Heart left ventricle (tissue), 16 donors: ENCODE data around the gene CFHR5. TPM values are rescaled to one million over a fixed set of nuclear protein-coding genes. Genes with fewer than 3 reads are reported as not detected.
"Not testable (repeated sequence)": the region's sequence is repeated elsewhere in the genome, so short reads cannot be mapped to it uniquely, and the experiment has no call there.

Experiments used
- ATAC-seq, 4 donors: fragments of 200-7000 bp; cut with Tn5 transposase; one replicate each; pipeline ENCODE4 v1.9.1; 2020 to 2022; ENCODE audit warnings: moderate library complexity in 4 of 4, mild to moderate bottlenecking in 3 of 4, moderate number of reproducible peaks in 1 of 4
- DNase-seq, 5 donors: peaks; one replicate each; pipeline ENCODE4 v3.0.0-alpha.2; 2020
- H3K27ac ChIP-seq, 12 donors: fragments of 200-600 bp; sonication (generic) in 4 of 12; one replicate each; pipeline versions ENCODE4 v1.5.0 to v1.8.0; 2016 to 2022; ENCODE audit warnings: mild to moderate bottlenecking in 2 of 12
- H3K27me3 ChIP-seq, 9 donors: fragments of 200-600 bp; sonication (generic) in 2 of 9; one replicate each; pipeline versions ENCODE4 v1.5.1 to v1.8.0; 2016 to 2022; ENCODE audit warnings: mild to moderate bottlenecking in 3 of 9
- H3K36me3 ChIP-seq, 9 donors: fragments of 200-600 bp; sonication (generic) in 2 of 9; one replicate each; pipeline versions ENCODE4 v1.5.0 to v1.8.0; 2018 to 2022; ENCODE audit warnings: mild to moderate bottlenecking in 2 of 9
- H3K4me1 ChIP-seq, 12 donors: fragments of 200-600 bp; sonication (generic) in 4 of 12; one replicate each; pipeline versions ENCODE4 v1.5.0 to v1.8.0; 2016 to 2022; ENCODE audit warnings: mild to moderate bottlenecking in 3 of 12
- H3K4me3 ChIP-seq, 12 donors: fragments of 200-600 bp; sonication (generic) in 4 of 12; one replicate each; pipeline versions ENCODE4 v1.5.0 to v1.8.0; 2017 to 2022; ENCODE audit warnings: mild to moderate bottlenecking in 9 of 12, moderate library complexity in 4 of 12
- H3K9me3 ChIP-seq, 12 donors: fragments of 200-600 bp; sonication (generic) in 4 of 12; one replicate each; pipeline versions ENCODE4 v1.5.0 to v1.8.0; 2016 to 2022; ENCODE audit warnings: mild to moderate bottlenecking in 1 of 12
- POLR2A ChIP-seq, 2 donors: fragments of 450-650 bp; IDR thresholded peaks; one replicate each; pipeline ENCODE4 v1.6.1; 2017; ENCODE audit warnings: antibody characterized with exemption in 2 of 2, mild to moderate bottlenecking in 2 of 2, moderate library complexity in 2 of 2
- WGBS, 4 donors: extraction: QIAGEN DNeasy Blood & Tissue Kit in 2 of 4; methylation state at CpG; one replicate each; pipeline versions ENCODE4 v1.1.5 to v1.1.7; 2013 to 2018; 5-methylcytosine and 5-hydroxymethylcytosine counted together
- intact Hi-C, 10 donors: fragments of 100-400 bp; cut with DNase I; formaldehyde crosslinking; loops; one replicate each; pipeline versions ENCODE4 v1.11.1 to v1.14.2; 2022
- polyA plus RNA-seq, 2 donors: library from polyadenylated mRNA; stranded (reverse); fragments of 200-250 nt; gene quantifications; one replicate each; pipeline ENCODE4 v1.2.3, GENCODE V29; 2013
- total RNA-seq, 9 donors: library from RNA; depleted of rRNA in 2 of 9; stranded (reverse); fragments of >200 nt in 2 of 9; fragmentation: NEBNext Ultra II Directional in 3 of 9; extraction: Animal tissue kit (Norgen Biotek cat#: 25700) in 3 of 9; gene quantifications; one replicate each; pipeline versions ENCODE4 v1.1.0 to v1.2.4, GENCODE V29; 2016 to 2023
- TF ChIP-seq, protein P1 (sequence below), 12 donors: fragments of 200-600 bp; sonication (generic) in 4 of 12; IDR thresholded peaks; one replicate each; pipeline versions ENCODE4 v1.5.0 to v1.8.0; 2018 to 2022; ENCODE audit warnings: antibody characterized with exemption in 12 of 12, mild to moderate bottlenecking in 5 of 12
- donor health status: ischemic (EF 13 %, LVEDD 7.1; RV severe dilation, severe dysfunction).
- donor health status: healthy with polysubstance abuse.
- donor health status: DM: no; HTN: yes; CAD: no.
- donor health status: DM: no; HTN: no; CAD: no.
- donor health status: ischemic (EF 25% LVEDD 6.9; RV normal size, moderate dysfunction).
- donor health status: ischemic (EF 25% LVEDD 5.7; RV mildly dilated, moderate dysfunction).
- donor health status: healthy.
- donor health status: DM: yes; HTN: yes; CAD: no.
- donor health status: ischemic (EF 35%, LVEDD 5.7; RV mildly dilated, moderate dysfunction).
- donor health status: nonischemic (EF 11% LVEDD 7.7; RV severe dilation, severe dysfunction).
- donor health status: DM: yes; HTN: yes; CAD: no.
- donor health status: PGD.
- donor health status: ischemic (EF 29% LVEDD 5.4; RV normal size, mild dysfunction).
- donor health status: nonischemic (EF 23%, LVEDD 6.1; RV moderate dilation, normal function).

CFHR5 gene
- total and polyA plus RNA-seq, 11 donors: not detected

GRCh38 chr1:196970182-196970581 is 7.2 kb upstream of the CFHR5 start:
- WGBS, 4 donors: 65 to 83% (median 82%) methylated on average over 1 of the region's 1 CpG
- intact Hi-C loops: no loop called here

GRCh38 chr1:196976278-196976677 is 1.1 kb upstream of the CFHR5 start:
- WGBS, 4 donors: 85 to 93% (median 90%) methylated on average over 4 of the region's 4 CpGs
- TF ChIP-seq, protein P1, sequence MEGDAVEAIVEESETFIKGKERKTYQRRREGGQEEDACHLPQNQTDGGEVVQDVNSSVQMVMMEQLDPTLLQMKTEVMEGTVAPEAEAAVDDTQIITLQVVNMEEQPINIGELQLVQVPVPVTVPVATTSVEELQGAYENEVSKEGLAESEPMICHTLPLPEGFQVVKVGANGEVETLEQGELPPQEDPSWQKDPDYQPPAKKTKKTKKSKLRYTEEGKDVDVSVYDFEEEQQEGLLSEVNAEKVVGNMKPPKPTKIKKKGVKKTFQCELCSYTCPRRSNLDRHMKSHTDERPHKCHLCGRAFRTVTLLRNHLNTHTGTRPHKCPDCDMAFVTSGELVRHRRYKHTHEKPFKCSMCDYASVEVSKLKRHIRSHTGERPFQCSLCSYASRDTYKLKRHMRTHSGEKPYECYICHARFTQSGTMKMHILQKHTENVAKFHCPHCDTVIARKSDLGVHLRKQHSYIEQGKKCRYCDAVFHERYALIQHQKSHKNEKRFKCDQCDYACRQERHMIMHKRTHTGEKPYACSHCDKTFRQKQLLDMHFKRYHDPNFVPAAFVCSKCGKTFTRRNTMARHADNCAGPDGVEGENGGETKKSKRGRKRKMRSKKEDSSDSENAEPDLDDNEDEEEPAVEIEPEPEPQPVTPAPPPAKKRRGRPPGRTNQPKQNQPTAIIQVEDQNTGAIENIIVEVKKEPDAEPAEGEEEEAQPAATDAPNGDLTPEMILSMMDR (IDR thresholded peaks at IDR 0.05): no peak
- no peak for TF ChIP-seq POLR2A (IDR thresholded peaks at IDR 0.05)
- Histone ChIP-seq H3K4me1 (no peaks in the 10 kb centered on the region), H3K36me3 (no peaks in the 10 kb centered on the region), H3K27ac (no peak overlapping the region), H3K4me3 (no peak overlapping the region), H3K27me3 (no peaks in the 10 kb centered on the region), H3K9me3 (no peaks in the 10 kb centered on the region)
- no peak for DNase-seq
- intact Hi-C loops: no loop called here
- ATAC-seq: no peak

More at GRCh38 chr1:196970182-196970581, 7.2 kb upstream of the CFHR5 start:
- Histone ChIP-seq H3K27ac (no peak overlapping the region), H3K4me1 (no peaks in the 10 kb centered on the region), H3K9me3 (no peaks in the 10 kb centered on the region), H3K36me3 (no peaks in the 10 kb centered on the region), H3K27me3 (no peaks in the 10 kb centered on the region), H3K4me3 (no peak overlapping the region)
- DNase-seq: no peak
- no peak for ATAC-seq
- TF ChIP-seq, protein P1 (IDR thresholded peaks at IDR 0.05): no peak
- TF ChIP-seq POLR2A (IDR thresholded peaks at IDR 0.05): no peak

GRCh38 chr1:196980859-196981258 is 3.5 kb downstream of the CFHR5 start:
- Histone ChIP-seq H3K27me3 (no peaks in the 10 kb centered on the region), H3K4me3 (no peak overlapping the region), H3K36me3 (no peaks in the 10 kb centered on the region), H3K27ac (no peak overlapping the region), H3K4me1 (no peaks in the 10 kb centered on the region), H3K9me3 (no peaks in the 10 kb centered on the region)
- TF ChIP-seq, protein P1 (IDR thresholded peaks at IDR 0.05): no peak
- TF ChIP-seq POLR2A (IDR thresholded peaks at IDR 0.05): no peak
- ATAC-seq: no peak
- 82 to 88% (median 86%) methylated on average over 1 of the region's 1 CpG for WGBS, 4 donors
- DNase-seq: no peak
- intact Hi-C loops: no loop called here

DNA sequence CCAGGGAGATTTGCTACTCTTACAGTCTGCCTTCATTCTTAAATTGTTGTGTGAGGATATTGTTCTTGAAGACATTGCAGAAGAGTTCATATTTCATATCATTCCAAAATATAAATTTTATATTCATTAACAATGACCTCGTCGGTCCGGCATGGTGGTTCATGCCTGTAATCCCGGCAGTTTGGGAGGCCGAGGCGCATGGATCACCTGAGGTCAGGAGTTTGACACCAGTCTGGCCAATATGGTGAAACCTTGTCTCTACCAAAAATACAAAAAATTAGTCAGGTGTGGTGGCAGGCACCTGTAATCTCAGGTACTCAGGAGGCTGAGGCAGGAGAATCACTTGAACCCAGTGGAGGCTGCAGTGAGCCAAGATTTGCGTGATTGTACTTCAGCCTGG is 4.9 kb downstream of the CFHR5 start:
- H3K9me3 ChIP-seq, H3K4me1 ChIP-seq, H3K27me3 ChIP-seq, H3K36me3 ChIP-seq, ATAC-seq, H3K27ac ChIP-seq, intact Hi-C loops, H3K4me3 ChIP-seq, DNase-seq: not testable (repeated sequence)
- WGBS, 4 donors: 89 to 94% (median 90%) methylated on average over 7 of the region's 7 CpGs

DNA sequence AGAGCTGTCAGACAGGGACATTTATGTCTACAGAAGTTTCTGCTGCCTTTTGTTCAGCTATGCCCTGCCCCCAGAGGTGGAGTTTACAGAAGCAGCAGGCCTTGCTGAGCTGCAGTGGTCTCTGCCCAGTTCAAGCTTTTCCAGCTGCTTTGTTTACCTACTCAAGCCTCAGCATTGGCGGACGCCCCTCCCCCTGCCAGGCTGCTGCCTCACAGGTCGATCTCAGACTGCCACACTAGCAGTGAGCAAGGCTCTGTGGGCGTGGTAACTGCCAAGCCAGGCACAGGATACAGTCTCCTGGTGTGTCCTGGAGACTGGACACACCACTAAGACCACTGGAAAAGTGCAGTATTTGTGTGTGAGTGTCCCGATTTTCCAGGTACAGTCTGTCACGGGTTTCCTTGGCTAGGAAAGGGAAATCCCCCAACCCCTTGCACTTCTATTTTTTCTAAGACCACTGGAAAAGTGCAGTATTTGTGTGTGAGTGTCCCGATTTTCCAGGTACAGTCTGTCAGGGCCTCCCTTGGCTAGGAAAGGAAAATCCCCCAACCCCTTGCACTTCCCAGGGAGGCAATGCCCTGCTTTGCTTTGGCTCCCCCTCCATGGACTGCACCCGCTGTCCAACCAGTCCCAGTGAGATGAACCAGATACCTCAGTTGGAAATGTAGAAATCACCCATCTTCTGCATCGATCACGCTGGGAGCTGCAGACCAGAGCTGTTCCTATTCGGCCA is 14.7 kb downstream of the CFHR5 start:
- H3K9me3 ChIP-seq, H3K36me3 ChIP-seq, H3K4me1 ChIP-seq, H3K27ac ChIP-seq, H3K4me3 ChIP-seq, intact Hi-C loops, H3K27me3 ChIP-seq, ATAC-seq: not testable (repeated sequence)
- WGBS, 4 donors: 63 to 83% (median 65%) methylated on average over 7 to 11 of the region's 11 CpGs
- DNase-seq: peak in 1 of 5 donors; percentile 51
